OCI-LY1 (cell line): Measurements from ENCODE around the gene ATP8A2.

ENCODE experiments used
- H2AFZ ChIP-seq: fragments of 200-600 bp; sonication (generic), shearing (Covaris generic); 2 replicates; pipeline ENCODE4 v1.6.0; 2014; ENCODE audit warnings: antibody characterized with exemption, mild to moderate bottlenecking, low read length
- H3F3A ChIP-seq: fragments of 200-600 bp; sonication (generic), shearing (Covaris generic); 2 replicates; pipeline ENCODE4 v1.6.0; 2014; ENCODE audit warnings: mild to moderate bottlenecking, antibody characterized with exemption, low read length, moderate library complexity; ENCODE audit not compliant: insufficient read depth
- H3K27ac ChIP-seq: fragments of 200-600 bp; sonication (generic); 2 replicates; pipeline ENCODE4 v1.5.1; 2014; ENCODE audit warnings: low read length, mixed run types, mild to moderate bottlenecking, low read depth; ENCODE audit not compliant: poor library complexity, severe bottlenecking
- H3K27me3 ChIP-seq: fragments of 200-600 bp; sonication (generic); 2 replicates; pipeline ENCODE4 v1.6.0; 2014; ENCODE audit warnings: antibody characterized with exemption, mild to moderate bottlenecking, low read length, moderate library complexity; ENCODE audit not compliant: insufficient read depth
- H3K36me3 ChIP-seq: fragments of 200-600 bp; sonication (generic); 2 replicates; pipeline ENCODE4 v1.6.1; 2014; ENCODE audit warnings: mild to moderate bottlenecking, antibody characterized with exemption, low read length, moderate library complexity, mixed read lengths; ENCODE audit not compliant: insufficient read depth
- H3K4me1 ChIP-seq: fragments of 200-600 bp; sonication (generic); 2 replicates; pipeline ENCODE4 v1.5.1; 2014; ENCODE audit warnings: mild to moderate bottlenecking, low read length, moderate library complexity; ENCODE audit not compliant: insufficient read depth, severe bottlenecking
- H3K4me2 ChIP-seq: fragments of 200-600 bp; sonication (generic), shearing (Covaris generic); 2 replicates; pipeline ENCODE4 v1.6.1; 2014; ENCODE audit warnings: low read length
- H3K4me3 ChIP-seq: fragments of 200-600 bp; sonication (generic); 2 replicates; pipeline ENCODE4 v1.5.1; 2014; ENCODE audit warnings: low read length, low read depth, mild to moderate bottlenecking, mixed read lengths; ENCODE audit not compliant: poor library complexity, severe bottlenecking
- H3K79me2 ChIP-seq: fragments of 200-600 bp; shearing (Covaris generic); 2 replicates; pipeline ENCODE4 v1.6.1; 2016; ENCODE audit warnings: mixed run types, low read length, mixed read lengths; ENCODE audit not compliant: insufficient read depth
- H3K9ac ChIP-seq: fragments of 200-600 bp; sonication (generic), shearing (Covaris generic); 2 replicates; pipeline ENCODE4 v1.6.1; 2014; ENCODE audit warnings: mild to moderate bottlenecking, low read length, mixed read lengths
- H3K9me2 ChIP-seq: fragments of 200-600 bp; sonication (generic), shearing (Covaris generic); 2 replicates; pipeline ENCODE4 v1.6.1; 2014; ENCODE audit warnings: low read depth, mild to moderate bottlenecking, low read length, mixed read lengths
- H3K9me3 ChIP-seq: fragments of 200-600 bp; shearing (Covaris generic); 2 replicates; pipeline ENCODE4 v1.6.1; 2014; ENCODE audit warnings: low read length, mixed read lengths
- H4K20me1 ChIP-seq: fragments of 200-600 bp; sonication (generic), shearing (Covaris generic); 2 replicates; pipeline ENCODE4 v1.6.0; 2016; ENCODE audit warnings: mild to moderate bottlenecking, low read length; ENCODE audit not compliant: insufficient read depth
- CTCF ChIP-seq: fragments of 200-600 bp; sonication (generic), shearing (Covaris generic); IDR thresholded peaks from 2 replicates; pipeline ENCODE4 v1.5.1; 2017; ENCODE audit warnings: mild to moderate bottlenecking, antibody characterized with exemption, low read length, moderate library complexity, mixed read lengths
- EZH2 ChIP-seq: fragments of 200-600 bp; sonication (generic), shearing (Covaris generic); IDR thresholded peaks from 2 replicates; pipeline ENCODE4 v1.8.0; 2017; ENCODE audit warnings: borderline replicate concordance, mixed run types, mild to moderate bottlenecking, antibody characterized with exemption, low read length, moderate library complexity, mixed read lengths

The ATP8A2 gene

GRCh38 chr13:25657157-25657556, 285.4 kb downstream of the ATP8A2 start:
- no peaks in the 10 kb centered on the region for H3K27me3 ChIP-seq
- H3K4me1 ChIP-seq = no peaks in the 10 kb centered on the region
- H4K20me1 ChIP-seq = no peaks in the 10 kb centered on the region
- H3K27ac ChIP-seq = no peak overlapping the region
- H3K36me3 ChIP-seq = no peaks in the 10 kb centered on the region
- H2AFZ ChIP-seq = no peak overlapping the region
- no peak overlapping the region for H3K4me3 ChIP-seq
- H3K9me3 ChIP-seq = no peaks in the 10 kb centered on the region
- no peak overlapping the region for H3K4me2 ChIP-seq
- H3F3A ChIP-seq = no peaks in the 10 kb centered on the region
- H3K79me2 ChIP-seq = no peaks in the 10 kb centered on the region
- TF ChIP-seq CTCF (no peak), EZH2 (no peak)
- no peaks in the 10 kb centered on the region for H3K9me2 ChIP-seq
- no peak overlapping the region for H3K9ac ChIP-seq

GRCh38 chr13:25659091-25659795, 287.5 kb downstream of the ATP8A2 start:
- Histone ChIP-seq H3K4me1 (no peaks in the 10 kb centered on the region), H2AFZ (no peak overlapping the region), H3K9me3 (no peaks in the 10 kb centered on the region), H3K4me3 (no peak overlapping the region), H3K9ac (no peak overlapping the region), H4K20me1 (no peaks in the 10 kb centered on the region), H3K27me3 (no peaks in the 10 kb centered on the region), H3K9me2 (no peaks in the 10 kb centered on the region), H3K27ac (no peak overlapping the region), H3K79me2 (no peaks in the 10 kb centered on the region), H3F3A (no peaks in the 10 kb centered on the region), H3K36me3 (no peaks in the 10 kb centered on the region), H3K4me2 (no peak overlapping the region)
- TF ChIP-seq CTCF = no peak

- H3K79me2 ChIP-seq = no peaks in the 10 kb centered on the region
- no peaks in the 10 kb centered on the region for H3K9me2 ChIP-seq
- H3K9me3 ChIP-seq = no peaks in the 10 kb centered on the region
- H3F3A ChIP-seq = no peaks in the 10 kb centered on the region
- H4K20me1 ChIP-seq = no peaks in the 10 kb centered on the region
- H3K9ac ChIP-seq = no peak overlapping the region
- TF ChIP-seq CTCF (no peak), EZH2 (no peak)
- H3K27ac ChIP-seq = no peak overlapping the region
- no peaks in the 10 kb centered on the region for H3K27me3 ChIP-seq
- no peak overlapping the region for H3K4me2 ChIP-seq
- H2AFZ ChIP-seq = no peak overlapping the region
- H3K36me3 ChIP-seq = no peaks in the 10 kb centered on the region
- no peak overlapping the region for H3K4me3 ChIP-seq
- H3K4me1 ChIP-seq = no peaks in the 10 kb centered on the region
Observed at GRCh38 chr13:25660996-25661395, 289.2 kb downstream of the ATP8A2 start.
